HG03039 (cell line): Measurements from ENCODE around the gene TMEM250.
"Not testable (repeated sequence)": the region's sequence is repeated elsewhere in the genome, so short reads cannot be mapped to it uniquely, and the experiment has no call there.

ENCODE experiments used
- ATAC-seq: cut with Tn5 transposase; IDR thresholded peaks from one replicate; pipeline ENCODE4 v1.9.1; 2021; ENCODE audit warnings: mild to moderate bottlenecking, moderate library complexity; ENCODE audit not compliant: unreplicated experiment

TMEM250 gene, protein sequence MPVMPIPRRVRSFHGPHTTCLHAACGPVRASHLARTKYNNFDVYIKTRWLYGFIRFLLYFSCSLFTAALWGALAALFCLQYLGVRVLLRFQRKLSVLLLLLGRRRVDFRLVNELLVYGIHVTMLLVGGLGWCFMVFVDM

DNA sequence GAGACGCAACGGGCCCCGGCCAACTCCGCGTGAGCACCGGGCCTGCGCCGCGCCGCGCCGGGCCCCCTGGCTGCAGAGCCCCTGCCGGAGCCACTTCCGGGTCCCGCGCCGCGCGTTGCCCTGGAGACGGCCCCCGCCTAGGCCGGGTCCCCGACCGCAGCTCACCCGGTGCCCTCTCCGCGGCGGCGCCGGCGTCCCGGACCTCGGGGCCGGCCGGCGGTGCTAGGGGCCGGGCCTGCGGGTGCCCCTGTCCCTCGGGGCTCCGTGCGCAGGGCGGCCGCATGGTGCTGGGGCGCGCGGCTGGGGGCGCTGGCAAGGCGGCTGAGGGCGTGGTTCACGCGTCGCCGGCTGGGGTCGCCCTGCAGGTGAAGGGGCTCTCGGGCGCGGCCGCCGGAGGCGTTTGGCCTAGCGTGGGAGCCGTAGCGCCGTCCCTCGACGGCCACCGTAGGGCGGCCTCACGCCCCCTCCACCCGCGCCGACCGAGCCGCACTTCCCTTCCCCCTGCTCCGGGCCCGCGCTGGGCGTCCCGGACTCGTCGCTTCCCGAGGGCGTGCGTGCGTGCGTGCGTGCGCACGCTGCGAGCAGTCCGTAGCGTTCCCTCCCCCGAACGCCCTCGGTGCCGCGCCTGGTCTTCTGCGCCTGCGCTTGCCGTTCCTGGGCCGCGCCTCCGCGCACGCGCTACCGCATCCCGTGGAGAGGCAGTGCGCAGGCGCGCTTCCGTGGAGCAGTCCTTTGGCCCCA lies at the start of gene TMEM250:
TSS of gene TMEM250 (minus strand) at position 556 of the 741 bp plus-strand sequence. CDS start 1,975 bp downstream, outside the sequence.
- peak; percentile 66 for ATAC-seq

DNA sequence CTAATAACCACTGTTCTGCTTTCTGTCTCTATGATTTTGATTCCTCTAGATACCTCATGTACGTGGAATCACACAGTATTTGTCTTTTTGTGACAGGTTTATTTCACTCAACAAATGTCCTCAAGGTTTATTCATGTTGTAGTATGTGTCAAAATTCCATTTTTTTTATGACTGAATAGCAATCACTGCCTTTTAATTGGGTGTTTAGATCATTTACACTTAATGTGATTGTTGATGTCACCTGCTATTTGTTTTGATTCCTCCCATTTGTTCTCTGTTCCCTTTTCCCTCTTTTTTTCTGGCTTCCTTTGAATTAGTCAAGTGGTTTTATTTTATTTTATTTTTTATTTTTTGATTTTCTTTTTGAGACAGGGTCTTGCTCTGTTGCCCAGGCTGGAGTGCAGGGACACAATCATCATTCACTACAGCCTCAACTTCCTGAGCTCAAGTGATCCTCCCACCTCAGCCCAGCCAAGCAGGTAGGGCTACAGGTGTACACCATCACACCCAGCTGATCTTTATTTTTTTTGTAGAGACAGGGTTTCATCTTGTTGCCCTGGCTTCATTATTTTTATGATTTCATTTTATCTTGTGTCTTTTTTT lies 44.7 kb upstream of the TMEM250 start:
- no peak for ATAC-seq

DNA sequence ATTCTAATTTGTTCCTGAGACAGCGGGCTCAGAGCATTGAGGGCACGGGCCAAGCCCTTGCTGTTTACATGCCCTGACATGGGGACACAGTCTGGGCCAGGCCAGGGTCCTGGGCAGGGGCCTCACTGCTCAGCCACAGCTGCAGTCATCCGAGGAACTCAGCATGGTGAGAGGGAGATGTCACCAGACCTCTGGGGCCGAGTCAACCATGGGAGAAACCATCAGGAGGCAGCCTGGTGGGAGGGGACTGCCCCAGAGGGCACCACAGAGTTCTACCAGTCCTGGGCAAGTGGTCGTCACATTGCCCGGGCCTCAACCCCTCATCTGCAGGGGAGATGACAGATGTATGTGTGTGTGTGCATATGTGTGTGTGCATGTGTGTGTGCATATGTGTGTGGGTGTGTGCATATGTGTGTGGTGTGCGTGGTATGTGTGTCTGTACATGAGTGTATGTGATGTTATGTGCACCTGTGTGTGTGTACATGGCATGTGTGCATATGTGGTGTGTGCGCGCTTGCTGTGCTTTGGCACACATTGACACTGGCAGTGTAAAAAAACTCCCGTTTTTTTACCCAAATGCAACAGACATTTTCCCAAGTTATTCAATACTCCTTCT lies 42.4 kb upstream of the TMEM250 start:
- ATAC-seq, result no peak

DNA sequence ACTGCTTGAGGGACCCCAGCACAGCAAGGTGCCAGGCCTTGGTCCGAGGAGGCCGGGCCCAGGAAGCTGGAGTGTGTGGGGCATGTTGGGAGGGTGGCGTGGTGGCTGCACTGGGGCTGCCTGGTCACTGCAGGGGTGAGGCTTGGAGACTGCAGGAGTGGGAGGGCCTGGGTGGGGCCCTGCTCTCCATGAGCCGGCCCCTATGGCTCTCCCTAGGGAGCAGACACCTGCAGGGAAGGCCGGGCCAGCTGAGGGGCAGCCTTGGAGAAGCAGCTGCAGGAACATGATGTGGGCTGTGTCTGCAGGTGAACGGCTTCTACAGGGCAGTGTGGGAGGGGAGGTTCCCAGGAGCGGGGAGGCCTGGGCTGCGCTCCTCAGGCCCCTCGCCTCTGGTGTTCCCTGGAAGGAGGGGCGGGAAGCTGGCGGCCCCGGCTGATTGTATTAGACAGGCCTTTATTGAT lies 41.7 kb upstream of the TMEM250 start:
- ATAC-seq, result no peak

DNA sequence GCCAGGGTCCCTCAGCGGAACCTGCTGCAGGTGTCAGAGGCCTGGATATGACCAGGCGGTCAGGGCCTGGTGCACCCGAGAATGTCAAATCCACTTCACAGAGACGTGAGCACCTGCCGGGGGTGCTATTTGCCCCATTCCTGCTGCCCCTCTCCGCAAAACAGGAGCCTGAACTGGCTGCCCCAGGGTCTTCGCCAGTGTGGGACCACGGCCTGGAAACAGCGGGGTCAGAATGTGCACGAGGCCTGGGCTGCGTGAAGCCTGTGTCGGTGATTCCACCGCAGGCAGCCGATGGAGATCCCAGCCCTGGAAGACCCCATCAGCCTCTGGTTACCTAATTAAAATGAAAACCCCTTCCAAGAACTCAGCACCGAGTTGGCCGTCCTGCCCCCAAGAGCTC lies 41.2 kb upstream of the TMEM250 start:
- no peak for ATAC-seq

DNA sequence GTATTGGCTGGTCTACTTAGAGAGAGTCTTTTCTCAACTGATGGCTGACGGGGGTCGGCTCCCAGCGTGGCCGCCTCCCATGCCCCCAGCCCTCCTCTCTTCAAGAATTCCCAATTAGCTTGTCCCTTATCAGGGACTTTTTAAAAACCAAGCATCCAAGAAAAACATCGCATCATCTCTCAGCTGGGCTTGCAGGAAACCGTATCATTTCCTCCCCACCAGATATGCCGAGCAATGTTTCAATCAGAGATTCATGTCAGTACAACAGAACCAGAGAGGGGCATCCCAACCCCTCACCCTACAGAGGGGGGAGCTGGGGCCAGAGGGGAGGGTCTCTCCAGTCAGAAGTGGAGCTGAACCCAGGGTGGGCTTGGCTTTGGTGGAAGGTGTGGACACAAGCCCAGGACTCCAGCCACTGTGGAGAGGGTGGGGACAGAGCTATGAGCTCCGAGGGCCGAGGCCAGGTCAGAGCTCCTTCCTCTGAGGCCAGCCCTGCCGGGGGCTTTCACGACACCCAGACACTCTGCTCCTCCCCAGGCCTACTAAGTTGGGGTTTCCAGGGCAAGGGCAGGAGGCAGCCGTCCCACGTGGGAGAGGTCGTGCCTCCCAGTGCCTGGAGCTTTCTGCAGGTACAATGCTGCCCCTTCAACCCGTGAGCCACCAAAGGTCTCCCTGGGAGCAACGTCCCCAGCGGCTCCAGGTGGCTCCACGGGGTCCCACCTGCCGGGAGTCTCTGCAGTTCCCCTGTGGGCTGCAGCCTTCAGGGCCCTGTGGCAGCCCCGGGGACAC lies 39.0 kb upstream of the TMEM250 start:
- ATAC-seq, result no peak

DNA sequence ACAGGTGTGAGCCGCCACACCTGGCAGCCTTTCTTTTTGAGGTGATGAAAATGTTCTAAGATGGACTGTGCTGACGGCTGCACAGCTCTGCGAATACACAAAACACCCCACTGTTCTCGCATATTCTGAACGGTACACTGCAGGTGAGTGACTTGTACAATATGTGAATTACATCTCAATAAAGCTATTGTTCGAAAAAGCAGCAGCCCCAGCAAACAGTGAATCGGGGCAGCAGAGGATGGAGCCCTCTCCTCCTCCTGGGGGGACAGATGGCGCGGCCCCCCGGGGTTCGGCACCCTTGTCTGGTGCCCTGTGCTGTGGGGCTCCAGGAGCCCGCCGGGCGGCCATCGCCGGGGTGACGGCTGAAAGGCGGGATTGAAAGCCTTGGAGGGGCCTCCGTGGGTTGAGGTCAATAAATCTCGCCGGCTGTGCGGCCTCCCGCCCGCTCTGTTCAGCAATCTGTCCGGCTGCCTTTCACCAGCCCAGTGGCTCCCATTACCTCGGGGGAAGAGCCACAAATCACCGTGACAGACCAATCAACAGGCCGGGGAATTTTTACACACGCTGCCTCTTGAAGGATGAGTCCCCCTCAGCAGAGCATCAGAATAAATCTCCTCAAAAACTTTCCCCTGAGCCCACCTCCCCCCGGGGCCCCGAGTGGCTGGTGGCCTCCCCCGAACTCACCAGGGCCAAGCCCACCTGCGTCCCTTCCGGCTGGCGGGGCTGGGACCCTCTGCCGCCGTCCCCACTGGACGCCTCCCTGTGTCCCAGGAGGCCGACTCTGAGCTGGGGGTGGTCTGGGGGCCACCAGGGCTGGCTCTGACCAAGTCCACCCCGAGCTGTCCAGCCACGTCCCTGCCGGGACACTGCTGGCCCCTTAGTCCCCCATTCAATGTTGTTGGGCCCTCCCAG lies 37.8 kb upstream of the TMEM250 start:
- ATAC-seq, result no peak

DNA sequence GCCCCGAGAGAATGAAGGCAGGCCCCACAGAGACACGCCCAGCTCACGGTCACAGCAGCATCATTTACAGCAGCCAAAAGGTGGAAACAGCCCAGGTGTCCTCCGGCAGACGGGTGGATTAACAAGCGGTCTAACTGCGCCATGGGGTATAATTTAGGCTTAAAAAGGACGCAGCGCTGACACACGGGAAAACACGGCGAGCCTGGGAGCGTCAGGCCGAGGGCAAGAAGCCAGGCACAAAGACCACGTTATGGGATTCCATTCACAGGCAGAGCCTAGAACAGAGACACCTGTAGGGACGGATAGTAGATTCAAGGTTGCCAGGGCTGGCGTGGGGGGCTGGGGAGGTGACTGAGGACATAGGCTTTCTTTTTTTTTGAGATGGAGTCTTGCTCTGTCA lies 36.9 kb upstream of the TMEM250 start:
- ATAC-seq, result no peak

DNA sequence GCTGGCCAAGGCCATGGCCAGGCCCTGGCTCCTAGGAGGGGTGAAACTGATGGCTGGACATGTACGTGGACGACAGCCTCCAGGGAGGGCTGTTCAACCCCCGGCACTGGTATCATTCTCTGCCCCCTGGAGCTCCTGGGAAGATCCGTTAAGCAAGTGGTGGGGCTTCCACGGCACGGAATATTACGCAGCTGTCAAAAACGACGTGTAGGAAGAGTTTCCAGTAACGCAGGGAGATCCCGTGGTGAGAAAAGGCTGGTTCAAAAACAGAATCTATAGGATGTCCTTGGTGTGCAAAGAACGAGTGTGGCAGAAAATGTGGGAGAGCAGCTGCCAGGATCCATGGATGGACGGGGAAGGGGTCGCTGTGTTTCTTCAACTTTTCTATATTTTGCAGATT lies 36.3 kb upstream of the TMEM250 start:
- no peak for ATAC-seq

DNA sequence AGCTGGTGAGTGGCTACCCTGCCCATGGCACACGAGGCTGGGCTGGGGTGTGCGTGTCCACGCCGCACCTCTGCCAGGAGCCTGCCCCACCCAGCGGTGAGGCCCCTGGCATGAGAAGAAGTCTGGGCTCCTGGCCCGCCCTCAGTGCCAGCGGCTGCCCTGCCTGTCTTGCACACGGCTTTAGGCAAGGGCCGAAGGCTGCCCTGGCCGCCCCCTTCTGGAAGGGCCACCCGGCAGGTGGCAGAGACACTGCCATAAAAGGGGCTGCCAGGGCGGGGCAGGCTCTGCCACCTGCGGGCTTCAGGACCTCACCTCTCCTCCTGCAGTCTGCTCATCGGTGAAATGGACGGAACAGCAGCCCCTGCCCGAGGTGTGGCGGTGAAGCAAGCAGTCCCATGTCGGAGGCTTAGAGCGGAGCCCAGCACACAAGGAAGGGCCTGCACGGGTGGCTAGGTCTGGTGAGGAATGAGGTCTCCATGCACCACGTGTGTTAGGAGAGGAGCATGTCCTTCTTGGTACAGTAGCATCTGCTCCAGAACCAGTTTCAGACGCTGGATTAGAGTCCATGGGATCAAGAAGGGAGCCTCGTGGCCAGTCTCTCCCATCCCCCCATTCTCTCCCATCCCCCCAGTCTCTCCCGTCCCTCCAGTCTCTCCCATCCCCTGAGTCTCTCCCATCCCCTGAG lies 34.8 kb upstream of the TMEM250 start:
- ATAC-seq, result no peak

DNA sequence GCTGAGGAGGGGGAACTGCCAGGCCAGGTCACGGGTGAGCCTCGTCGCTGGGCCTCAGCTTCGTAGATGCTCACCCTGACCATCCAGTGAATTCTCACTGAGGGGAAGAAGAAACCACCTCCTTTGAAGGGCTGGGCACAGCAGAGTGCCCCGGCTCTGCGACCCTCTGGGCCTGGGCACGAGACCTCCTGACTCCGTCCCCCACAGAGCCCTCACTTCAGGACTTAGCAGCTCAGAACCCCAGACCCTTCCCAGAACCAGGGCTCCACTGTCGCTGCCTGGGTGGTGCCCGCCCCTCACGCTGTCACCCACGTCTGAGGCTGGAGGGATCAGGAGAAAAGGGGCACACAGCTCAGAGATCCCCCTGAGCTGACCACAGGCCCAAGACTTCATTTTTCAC lies 34.3 kb upstream of the TMEM250 start:
- no peak for ATAC-seq

DNA sequence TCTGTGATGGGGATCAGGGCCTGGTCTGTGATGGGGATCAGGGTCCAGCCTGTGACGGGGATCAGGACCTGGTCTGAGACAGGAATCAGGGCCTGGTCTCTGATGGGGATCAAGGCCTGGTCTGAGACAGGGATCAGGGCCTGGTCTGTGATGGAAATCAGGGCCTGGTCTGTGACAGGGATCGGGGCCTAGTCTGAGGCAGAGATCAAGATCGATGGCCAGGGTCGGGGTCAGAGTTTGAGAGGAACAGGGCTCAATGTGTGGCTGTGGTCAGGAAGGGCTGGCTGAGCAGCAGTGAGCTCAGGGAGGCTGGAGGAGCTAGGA lies 33.8 kb upstream of the TMEM250 start:
- no peak for ATAC-seq

DNA sequence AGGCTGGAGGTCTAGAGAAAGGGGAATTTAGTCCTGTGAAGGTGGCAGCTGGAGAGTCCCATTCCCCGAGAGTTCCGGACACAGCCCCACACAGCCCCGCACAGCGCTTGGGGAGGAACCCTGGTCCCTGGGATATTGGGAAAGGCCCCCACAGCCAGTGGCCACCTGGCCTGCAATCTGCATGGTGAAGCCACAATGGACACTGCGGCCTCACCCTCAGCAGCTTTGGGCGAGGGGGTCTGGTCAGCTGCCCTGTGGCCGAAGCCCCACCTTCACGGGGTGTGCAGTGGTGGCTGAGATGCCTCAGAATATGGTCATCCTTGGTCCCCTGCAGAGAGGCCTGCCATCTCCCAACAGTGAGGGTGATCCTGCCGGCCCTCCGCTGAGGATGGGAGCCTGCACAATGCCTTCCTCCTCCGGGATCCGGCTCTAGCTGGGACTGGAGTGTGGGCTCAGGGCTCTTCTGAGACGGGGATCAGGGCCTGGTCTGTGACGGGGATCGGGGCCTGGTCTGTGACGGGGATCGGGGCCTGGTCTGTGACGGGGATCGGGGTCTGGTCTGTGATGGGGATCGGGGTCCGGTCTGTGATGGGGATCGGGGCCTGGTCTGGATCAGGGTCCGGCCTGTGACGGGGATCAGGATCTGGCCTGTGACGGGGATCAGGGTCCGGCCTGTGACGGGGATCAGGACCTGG lies 33.3 kb upstream of the TMEM250 start:
- ATAC-seq, result no peak

DNA sequence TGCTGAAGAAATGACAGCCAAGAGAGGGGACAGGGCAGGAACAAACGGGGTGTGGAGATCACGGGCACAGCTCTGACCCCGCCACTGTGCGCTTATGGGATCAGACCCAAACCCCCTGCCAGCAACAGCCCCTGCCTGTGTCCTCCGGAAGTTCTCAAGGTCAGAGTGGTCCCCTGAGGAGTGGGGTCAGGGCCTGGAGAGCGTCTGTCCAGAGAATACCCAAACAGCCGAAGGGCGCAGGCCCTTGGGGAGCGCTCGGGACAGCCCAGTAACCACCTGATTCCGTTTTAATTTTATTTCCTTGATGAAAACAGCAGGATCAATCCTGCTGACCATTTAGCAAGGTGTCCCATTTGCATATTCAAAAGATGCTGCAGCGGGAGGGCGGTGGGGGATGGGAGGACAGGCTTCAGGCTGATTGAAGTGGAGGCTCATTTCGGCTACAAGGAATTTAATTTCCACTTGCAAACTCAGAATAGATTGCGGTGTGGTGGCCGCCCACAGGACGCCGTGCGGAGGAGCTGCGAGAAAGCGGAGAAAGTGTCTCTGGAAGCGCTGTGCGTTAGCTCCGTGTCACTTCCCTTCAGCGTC lies 32.6 kb upstream of the TMEM250 start:
- no peak for ATAC-seq

DNA sequence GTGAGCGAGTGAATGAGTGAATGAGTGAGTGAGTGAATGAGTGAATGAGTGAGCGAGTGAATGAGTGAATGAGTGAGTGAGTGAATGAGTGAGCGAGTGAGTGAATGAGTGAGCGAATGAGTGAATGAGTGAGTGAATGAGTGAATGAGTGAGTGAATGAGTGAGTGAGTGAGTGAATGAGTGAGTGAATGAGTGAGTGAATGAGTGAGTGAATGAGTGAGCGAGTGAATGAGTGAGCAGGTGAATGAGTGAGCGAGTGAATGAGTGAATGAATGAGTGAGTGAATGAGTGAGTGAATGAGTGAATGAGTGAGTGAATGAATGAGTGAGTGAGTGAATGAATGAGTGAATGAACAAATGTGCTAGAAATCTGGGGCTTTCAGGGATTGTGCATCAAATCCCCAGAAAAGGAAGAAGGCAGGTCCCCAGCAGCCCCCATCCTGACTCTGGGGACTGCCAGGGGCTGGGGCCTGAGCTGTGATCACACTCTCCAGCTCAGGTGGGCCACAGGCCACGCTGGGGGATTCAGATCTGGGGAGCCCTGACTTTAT lies 32.1 kb upstream of the TMEM250 start:
- not testable (repeated sequence) for ATAC-seq

DNA sequence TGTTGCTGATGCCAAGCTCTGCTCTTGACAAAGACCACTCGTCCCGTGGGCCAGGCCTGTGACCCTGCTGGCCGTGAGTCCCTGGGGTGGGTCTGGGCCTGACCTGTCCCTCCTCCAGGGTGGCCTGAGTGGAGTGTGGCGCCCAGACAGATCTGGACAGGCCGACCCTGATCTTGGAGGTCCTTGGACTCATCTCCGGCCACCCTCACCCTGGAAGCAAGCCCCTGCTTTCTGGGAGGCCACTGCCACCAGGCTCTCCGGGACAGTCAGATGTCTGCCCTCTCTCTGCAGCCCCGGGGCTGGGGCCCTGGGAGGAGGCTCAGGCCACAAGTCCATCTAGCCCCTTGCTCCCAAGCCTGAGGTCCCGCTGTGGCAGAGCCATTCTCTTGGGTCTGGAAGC lies 31.2 kb upstream of the TMEM250 start:
- no peak for ATAC-seq

DNA sequence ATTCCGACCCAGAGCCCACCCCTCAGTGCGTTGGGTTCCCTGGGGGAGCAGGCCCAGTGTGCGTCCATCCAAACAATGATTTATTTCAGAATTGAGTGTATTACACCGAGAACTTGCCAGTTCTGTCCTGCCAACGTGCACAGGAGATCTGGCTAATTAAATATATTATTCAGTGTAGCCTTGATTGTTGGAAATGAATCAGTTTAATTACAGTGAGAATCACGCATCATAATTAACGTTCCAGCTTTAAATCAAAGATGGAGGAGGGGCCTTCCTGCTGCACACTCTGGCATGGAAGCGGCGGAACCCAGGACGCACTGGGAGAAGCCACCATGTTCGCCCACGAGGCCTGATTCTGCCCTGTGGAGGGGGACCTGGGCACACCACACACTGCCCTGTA lies 30.7 kb upstream of the TMEM250 start:
- no peak for ATAC-seq

DNA sequence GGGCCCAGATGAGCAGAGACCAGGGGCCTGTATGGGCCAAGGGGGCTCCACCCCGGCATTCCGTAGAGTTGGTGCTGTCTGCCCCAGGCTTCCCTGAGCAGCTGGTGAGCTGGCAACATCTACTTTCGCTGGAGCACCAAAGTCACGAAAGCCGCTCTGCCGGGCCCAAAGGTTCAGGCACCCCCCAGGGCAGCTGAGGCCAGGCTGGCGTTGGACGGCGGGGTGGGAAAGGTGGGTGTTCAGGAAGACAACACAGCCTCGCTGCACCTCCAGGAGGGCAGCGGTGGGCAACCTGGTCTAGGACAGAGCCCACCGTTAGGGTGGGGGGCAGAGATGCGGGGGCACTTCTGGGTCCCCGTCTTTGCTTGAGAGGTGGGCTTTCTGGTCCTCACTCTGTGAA lies 30.1 kb upstream of the TMEM250 start:
- no peak for ATAC-seq
